WI38 (cell line): ENCODE results near the gene LGALSL.

ENCODE experiments used
- H3K4me3 ChIP-seq: 2 replicates; pipeline ENCODE4 v1.5.1; 2011; ENCODE audit warnings: low read depth, mild to moderate bottlenecking, control low read depth, low read length
- CTCF ChIP-seq: IDR thresholded peaks from 2 replicates; pipeline ENCODE4 v1.5.1; 2012; ENCODE audit warnings: low read depth, mild to moderate bottlenecking, control low read depth, low read length

Gene LGALSL

GRCh38 chr2:64481665-64482064 is 27.7 kb downstream of the LGALSL start:
- no peak overlapping the region for H3K4me3 ChIP-seq
- no peak for TF ChIP-seq CTCF

GRCh38 chr2:64482243-64482642 is 28.3 kb downstream of the LGALSL start:
- no peak for TF ChIP-seq CTCF
- H3K4me3 ChIP-seq = no peak overlapping the region

GRCh38 chr2:64482765-64483504 is 29.0 kb downstream of the LGALSL start:
- TF ChIP-seq CTCF = no peak
- no peak overlapping the region for H3K4me3 ChIP-seq

- TF ChIP-seq CTCF = no peak
- H3K4me3 ChIP-seq = no peak overlapping the region
These were observed 31.4 kb downstream of the LGALSL start for GRCh38 chr2:64485331-64485730.

- no peak overlapping the region for H3K4me3 ChIP-seq
- TF ChIP-seq CTCF = no peak
These were observed 32.0 kb downstream of the LGALSL start for GRCh38 chr2:64485961-64486360.

- H3K4me3 ChIP-seq = no peak overlapping the region
- no peak for TF ChIP-seq CTCF
These were observed 33.5 kb downstream of the LGALSL start for GRCh38 chr2:64487256-64488049.
